ENCODE results near the gene FRS2.
"Not testable (repeated sequence)": the region's sequence is repeated elsewhere in the genome, so short reads cannot be mapped to it uniquely, and the experiment has no call there.

The FRS2 gene

DNA sequence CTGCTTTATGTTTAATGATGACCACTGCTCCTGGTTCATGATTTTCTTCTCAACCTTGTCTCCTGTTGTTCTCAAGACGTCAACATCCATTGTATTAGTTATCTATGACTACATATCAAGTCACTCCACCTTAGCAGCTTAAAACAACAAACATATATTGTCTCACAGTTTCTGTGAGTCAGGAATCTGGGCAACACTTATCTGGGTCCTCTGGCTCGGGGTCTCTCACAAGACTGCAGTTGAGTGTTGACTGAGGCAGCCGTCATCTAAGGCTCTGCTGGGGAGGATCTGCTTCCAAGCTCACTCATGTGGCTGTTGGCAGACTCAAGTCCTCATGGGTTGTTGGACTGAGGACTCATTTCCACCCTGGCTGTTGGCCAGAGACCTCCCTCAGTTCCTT, 27.3 kb upstream of the FRS2 start:
- TF ChIP-seq, protein P1, sequence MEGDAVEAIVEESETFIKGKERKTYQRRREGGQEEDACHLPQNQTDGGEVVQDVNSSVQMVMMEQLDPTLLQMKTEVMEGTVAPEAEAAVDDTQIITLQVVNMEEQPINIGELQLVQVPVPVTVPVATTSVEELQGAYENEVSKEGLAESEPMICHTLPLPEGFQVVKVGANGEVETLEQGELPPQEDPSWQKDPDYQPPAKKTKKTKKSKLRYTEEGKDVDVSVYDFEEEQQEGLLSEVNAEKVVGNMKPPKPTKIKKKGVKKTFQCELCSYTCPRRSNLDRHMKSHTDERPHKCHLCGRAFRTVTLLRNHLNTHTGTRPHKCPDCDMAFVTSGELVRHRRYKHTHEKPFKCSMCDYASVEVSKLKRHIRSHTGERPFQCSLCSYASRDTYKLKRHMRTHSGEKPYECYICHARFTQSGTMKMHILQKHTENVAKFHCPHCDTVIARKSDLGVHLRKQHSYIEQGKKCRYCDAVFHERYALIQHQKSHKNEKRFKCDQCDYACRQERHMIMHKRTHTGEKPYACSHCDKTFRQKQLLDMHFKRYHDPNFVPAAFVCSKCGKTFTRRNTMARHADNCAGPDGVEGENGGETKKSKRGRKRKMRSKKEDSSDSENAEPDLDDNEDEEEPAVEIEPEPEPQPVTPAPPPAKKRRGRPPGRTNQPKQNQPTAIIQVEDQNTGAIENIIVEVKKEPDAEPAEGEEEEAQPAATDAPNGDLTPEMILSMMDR (IDR thresholded peaks at IDR 0.05) = no peak
- Histone ChIP-seq H2AFZ (no peak overlapping the region), H3K27ac (no peak overlapping the region), H3K27me3 (ENCODE audit: control insufficient read depth, insufficient read depth, low read length) (no peaks in the 10 kb centered on the region), H3K36me3 (ENCODE audit: control insufficient read depth, insufficient read depth, low read length) (no peaks in the 10 kb centered on the region), H3K4me3 (ENCODE audit: low read depth, low read length) (no peak overlapping the region), H3K9ac (no peak overlapping the region), H3K4me1 (no peaks in the 10 kb centered on the region), H3K9me3 (ENCODE audit: control insufficient read depth, low read length) (no peaks in the 10 kb centered on the region), H3K79me2 (no peaks in the 10 kb centered on the region), H3K4me2 (ENCODE audit: low read length) (no peak overlapping the region)

DNA sequence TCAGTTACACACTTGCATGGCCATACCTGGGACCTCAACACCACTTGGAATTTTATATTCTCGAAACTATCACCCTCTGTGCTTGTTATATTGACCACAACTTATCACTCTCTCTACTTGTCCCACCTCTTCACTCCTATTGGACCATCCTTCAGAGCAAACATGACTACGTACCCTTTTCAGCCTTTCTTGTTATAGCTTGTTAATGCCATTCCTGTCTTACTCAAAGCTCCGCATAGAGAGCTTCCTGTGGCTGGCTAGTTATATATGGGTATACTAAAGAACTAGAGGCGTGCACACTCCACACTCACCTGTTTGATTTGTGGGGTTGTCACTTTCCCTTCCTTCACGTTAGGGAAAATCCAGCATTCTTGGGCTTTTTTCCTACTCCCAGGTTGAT, 26.3 kb upstream of the FRS2 start:
- Histone ChIP-seq H3K36me3 (ENCODE audit: control insufficient read depth, insufficient read depth, low read length) (no peaks in the 10 kb centered on the region), H3K9ac (no peak overlapping the region)
- TF ChIP-seq, protein P1 (IDR thresholded peaks at IDR 0.05) = no peak

DNA sequence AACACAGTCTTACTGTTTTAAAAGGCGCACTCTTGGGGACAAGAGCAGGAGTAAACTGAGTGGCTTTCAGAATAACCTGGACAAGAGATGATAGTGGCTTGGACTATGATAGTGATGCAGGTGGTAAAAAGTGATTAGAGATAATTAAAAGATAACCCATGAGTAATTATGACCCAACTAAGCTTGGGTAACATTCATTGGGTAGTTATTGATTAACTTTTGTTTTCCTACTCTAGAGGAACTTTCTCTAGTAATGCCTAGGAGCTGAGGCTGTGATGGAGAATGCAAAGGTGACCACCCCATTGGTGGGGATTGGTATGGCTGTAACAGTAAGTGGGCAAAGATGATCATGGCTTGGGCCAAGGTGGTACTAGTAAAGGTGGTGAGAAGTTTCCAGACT, 22.3 kb upstream of the FRS2 start:
- no peak overlapping the region for H3K4me3 ChIP-seq (ENCODE audit: low read depth, low read length)
- TF ChIP-seq, protein P1 (IDR thresholded peaks at IDR 0.05) = no peak
- H2AFZ ChIP-seq = no peak overlapping the region
- H3K4me1 ChIP-seq = no peaks in the 10 kb centered on the region
- no peaks in the 10 kb centered on the region for H3K79me2 ChIP-seq
- H3K27me3 ChIP-seq (ENCODE audit: control insufficient read depth, insufficient read depth, low read length) = no peaks in the 10 kb centered on the region
- no peak overlapping the region for H3K27ac ChIP-seq
- H3K36me3 ChIP-seq (ENCODE audit: control insufficient read depth, insufficient read depth, low read length) = no peaks in the 10 kb centered on the region
- H3K9ac ChIP-seq = no peak overlapping the region
- H3K9me3 ChIP-seq (ENCODE audit: control insufficient read depth, low read length) = no peaks in the 10 kb centered on the region
- no peak overlapping the region for H3K4me2 ChIP-seq (ENCODE audit: low read length)

More for the DNA sequence above, 26.3 kb upstream of the FRS2 start:
- Histone ChIP-seq H3K4me2 (ENCODE audit: low read length) (no peak overlapping the region), H3K4me3 (ENCODE audit: low read depth, low read length) (no peak overlapping the region), H3K4me1 (no peaks in the 10 kb centered on the region), H3K79me2 (no peaks in the 10 kb centered on the region), H2AFZ (no peak overlapping the region), H3K27ac (no peak overlapping the region), H3K9me3 (ENCODE audit: control insufficient read depth, low read length) (no peaks in the 10 kb centered on the region), H3K27me3 (ENCODE audit: control insufficient read depth, insufficient read depth, low read length) (no peaks in the 10 kb centered on the region)

DNA sequence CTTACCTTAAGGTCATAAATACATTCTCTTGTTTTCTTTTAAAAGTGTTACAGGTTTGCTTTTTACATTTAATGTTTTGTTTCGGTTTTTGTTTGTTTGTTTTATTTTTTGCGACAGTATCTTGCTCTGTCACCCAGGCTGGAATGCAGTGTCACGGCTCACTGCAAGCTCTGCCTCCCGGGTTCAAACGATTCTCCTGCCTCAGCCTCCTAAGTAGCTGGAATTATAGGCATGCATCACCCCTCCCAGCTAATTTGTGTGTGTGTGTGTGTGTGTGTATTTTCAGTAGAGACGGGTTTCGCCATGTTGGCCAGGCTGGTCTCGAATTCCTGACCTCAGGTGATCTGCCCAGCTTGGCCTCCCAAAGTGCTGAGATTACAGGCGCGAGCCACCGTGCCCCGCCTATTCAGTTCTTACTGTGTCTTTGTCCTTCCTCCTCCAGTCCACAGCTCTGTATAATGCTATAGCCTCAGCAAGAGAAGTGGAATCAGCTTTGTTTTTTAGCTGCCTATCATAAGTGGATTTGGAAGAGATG, 17.5 kb upstream of the FRS2 start:
- H3K4me3 ChIP-seq (ENCODE audit: low read depth, low read length); H3K79me2 ChIP-seq: not testable (repeated sequence)

DNA sequence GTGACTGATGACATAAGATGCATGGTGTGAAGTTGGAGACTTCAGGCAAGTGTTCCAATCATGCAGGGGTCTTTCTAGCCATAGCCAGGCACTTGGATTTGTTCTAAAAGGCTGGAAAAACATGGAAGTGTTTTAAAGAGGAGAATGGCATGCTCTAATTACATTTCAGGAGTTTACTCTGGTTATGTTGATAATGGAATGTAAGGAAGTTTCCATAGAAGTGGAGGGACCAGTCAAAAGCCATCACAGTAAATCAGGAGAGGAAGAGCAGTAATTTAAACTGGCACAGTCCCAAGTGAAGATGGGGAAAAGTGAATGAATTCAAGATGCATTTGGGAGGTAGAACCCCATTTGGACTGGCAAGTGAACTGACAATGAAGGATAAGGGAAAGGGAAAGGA, 13.9 kb upstream of the FRS2 start:
- H3K79me2 ChIP-seq = no peaks in the 10 kb centered on the region
- H3K4me3 ChIP-seq (ENCODE audit: low read depth, low read length) = no peak overlapping the region
- no peaks in the 10 kb centered on the region for H3K9me3 ChIP-seq (ENCODE audit: control insufficient read depth, low read length)
- H3K4me2 ChIP-seq (ENCODE audit: low read length) = no peak overlapping the region
- TF ChIP-seq, protein P1 (IDR thresholded peaks at IDR 0.05) = no peak
- no peaks in the 10 kb centered on the region for H3K27me3 ChIP-seq (ENCODE audit: control insufficient read depth, insufficient read depth, low read length)
- no peak overlapping the region for H3K9ac ChIP-seq
- H3K27ac ChIP-seq = no peak overlapping the region
- H3K36me3 ChIP-seq (ENCODE audit: control insufficient read depth, insufficient read depth, low read length) = no peaks in the 10 kb centered on the region
- no peaks in the 10 kb centered on the region for H3K4me1 ChIP-seq
- H2AFZ ChIP-seq = no peak overlapping the region

More for the DNA sequence above, 17.5 kb upstream of the FRS2 start:
- H3K9ac ChIP-seq; H3K4me2 ChIP-seq (ENCODE audit: low read length); H3K27ac ChIP-seq; H3K4me1 ChIP-seq; H3K27me3 ChIP-seq (ENCODE audit: control insufficient read depth, insufficient read depth, low read length); H3K9me3 ChIP-seq (ENCODE audit: control insufficient read depth, low read length); H3K36me3 ChIP-seq (ENCODE audit: control insufficient read depth, insufficient read depth, low read length); H2AFZ ChIP-seq: not testable (repeated sequence)

Data from parathyroid adenoma (tissue), 2 donors.